GM12864 (cell line): ENCODE measurements around the gene USP21.
A peak's percentile ranks its signal among the peaks of the same experiment; 100 is the strongest.

Source experiments
- DNase-seq: peaks from one replicate; pipeline ENCODE4 v3.0.0-alpha.2; 2011; ENCODE audit warnings: low read depth
- H3K4me3 ChIP-seq: 2 replicates; pipeline ENCODE4 v1.5.1; 2011; ENCODE audit warnings: mild to moderate bottlenecking, low read depth, low read length, control low read depth
- TF ChIP-seq, protein P1 (sequence below): IDR thresholded peaks from 2 replicates; pipeline ENCODE4 v1.5.1; 2011; ENCODE audit warnings: low read depth, mild to moderate bottlenecking, moderate library complexity, low read length, control low read depth, inconsistent platforms; ENCODE audit errors: missing control alignments

Gene USP21

DNA sequence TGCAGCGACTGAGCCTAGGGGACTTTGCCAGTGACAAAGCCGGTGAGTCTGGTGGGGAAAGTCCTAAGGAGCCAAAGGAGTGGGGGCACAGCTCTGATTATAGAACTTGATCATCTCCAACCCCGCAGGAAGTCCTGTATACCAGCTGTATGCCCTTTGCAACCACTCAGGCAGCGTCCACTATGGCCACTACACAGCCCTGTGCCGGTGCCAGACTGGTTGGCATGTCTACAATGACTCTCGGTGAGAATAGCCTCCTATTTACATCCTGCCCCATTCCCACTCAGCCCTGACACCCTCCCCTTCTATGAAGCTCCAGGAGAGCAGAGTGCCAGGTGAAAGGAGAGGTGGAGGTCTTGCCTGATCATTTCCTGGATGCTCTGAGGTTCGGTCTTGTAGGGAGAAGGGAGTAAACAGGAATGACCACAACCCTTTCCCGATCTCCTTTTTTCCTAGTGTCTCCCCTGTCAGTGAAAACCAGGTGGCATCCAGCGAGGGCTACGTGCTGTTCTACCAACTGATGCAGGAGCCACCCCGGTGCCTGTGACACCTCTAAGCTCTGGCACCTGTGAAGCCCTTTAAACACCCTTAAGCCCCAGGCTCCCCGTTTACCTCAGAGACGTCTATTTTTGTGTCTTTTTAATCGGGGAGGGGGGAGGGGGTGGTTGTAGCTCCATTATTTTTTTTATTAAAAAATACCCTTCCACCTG lies 5.8 kb downstream of the USP21 start:
- TF ChIP-seq, protein P1, sequence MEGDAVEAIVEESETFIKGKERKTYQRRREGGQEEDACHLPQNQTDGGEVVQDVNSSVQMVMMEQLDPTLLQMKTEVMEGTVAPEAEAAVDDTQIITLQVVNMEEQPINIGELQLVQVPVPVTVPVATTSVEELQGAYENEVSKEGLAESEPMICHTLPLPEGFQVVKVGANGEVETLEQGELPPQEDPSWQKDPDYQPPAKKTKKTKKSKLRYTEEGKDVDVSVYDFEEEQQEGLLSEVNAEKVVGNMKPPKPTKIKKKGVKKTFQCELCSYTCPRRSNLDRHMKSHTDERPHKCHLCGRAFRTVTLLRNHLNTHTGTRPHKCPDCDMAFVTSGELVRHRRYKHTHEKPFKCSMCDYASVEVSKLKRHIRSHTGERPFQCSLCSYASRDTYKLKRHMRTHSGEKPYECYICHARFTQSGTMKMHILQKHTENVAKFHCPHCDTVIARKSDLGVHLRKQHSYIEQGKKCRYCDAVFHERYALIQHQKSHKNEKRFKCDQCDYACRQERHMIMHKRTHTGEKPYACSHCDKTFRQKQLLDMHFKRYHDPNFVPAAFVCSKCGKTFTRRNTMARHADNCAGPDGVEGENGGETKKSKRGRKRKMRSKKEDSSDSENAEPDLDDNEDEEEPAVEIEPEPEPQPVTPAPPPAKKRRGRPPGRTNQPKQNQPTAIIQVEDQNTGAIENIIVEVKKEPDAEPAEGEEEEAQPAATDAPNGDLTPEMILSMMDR, result no peak
- H3K4me3 ChIP-seq, result no peak overlapping the region; the same call in 1 of the 2 replicates
- DNase-seq, result no peak

DNA sequence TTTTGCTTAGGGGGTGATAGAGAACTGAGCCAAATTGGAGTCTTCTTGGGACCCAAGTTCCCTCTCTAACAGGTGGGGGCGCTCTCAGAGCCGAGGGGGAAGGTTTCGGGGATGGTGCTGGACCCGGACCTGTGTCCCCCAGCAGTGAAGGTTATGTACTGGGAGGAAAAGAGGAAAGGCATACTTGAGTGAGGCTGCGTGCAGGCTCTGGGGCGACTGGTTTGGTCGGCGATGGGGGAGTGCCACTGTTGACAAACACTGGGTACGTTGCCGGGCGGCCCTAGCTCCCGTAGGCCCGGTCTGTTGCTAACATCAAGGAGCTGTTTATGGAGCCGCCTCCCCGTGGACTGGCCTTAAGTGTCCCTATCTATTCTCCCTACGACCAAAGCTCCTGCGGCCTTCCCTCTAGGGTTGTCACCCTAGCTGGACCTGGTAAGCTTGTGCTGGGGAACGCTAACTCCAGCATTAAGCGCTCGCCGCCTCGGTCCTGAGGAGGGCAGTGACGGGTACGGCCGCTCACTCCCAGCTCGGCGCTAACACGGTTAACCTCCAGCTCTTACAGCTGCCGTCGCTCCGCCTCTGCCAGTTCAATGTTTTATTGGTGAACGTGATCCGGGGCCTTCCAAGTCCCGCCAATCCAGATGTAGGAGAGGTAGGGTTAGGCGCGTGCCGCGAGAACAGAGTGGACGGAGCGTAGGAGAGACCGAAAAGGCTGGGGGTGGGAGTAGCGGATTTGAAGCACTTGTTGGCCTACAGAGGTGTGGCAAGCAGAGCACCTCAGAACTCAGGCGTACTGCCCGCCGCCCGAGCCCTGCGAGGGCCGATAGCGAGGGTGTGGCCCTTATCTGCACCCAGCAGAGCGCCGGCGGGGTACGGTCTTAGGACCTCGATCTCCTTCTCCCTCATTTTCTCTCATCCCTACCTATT lies 6.7 kb downstream of the USP21 start, which contains the start of gene PPOX:
PPOX (plus strand) TSS at position 685 of the 927 bp plus-strand sequence. CDS start 422 bp downstream, outside the sequence.
- DNase-seq, result peak; percentile 97
- TF ChIP-seq, protein P1, result peak; percentile 66
- peak within 1 kb of the TSS; percentile 68 for H3K4me3 ChIP-seq

DNA sequence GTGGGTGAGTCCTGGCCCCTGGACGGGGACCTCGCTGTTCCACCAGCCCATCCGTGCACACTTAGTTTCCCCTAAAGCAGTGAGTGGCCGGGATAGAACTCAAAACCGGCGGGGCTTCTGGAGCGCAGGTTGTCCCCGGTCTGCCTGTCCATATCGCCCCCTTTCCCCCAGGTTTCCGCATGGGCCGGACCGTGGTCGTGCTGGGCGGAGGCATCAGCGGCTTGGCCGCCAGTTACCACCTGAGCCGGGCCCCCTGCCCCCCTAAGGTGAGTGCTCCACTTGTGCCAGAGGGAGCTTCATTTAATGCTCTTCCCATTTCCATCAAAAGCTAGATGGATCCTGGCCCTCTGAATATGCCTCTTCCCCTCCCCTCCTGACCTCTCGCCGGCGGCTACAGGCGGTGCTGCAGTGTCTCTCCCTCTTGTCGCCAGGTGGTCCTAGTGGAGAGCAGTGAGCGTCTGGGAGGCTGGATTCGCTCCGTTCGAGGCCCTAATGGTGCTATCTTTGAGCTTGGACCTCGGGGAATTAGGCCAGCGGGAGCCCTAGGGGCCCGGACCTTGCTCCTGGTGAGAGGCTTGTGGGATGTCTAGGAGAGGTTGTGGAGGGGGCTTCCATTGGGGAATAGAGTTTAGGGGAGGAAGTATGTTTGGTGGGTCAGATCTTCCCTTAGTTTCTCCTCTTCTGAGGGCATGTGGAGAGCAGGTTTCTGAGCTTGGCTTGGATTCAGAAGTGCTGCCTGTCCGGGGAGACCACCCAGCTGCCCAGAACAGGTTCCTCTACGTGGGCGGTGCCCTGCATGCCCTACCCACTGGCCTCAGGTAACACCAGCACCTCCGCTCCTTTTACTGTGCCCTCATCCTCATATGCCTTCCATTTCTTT lies 7.6 kb downstream of the USP21 start:
- peak overlapping the region; percentile 68 for H3K4me3 ChIP-seq
- TF ChIP-seq, protein P1, result no peak
- DNase-seq, result no peak

DNA sequence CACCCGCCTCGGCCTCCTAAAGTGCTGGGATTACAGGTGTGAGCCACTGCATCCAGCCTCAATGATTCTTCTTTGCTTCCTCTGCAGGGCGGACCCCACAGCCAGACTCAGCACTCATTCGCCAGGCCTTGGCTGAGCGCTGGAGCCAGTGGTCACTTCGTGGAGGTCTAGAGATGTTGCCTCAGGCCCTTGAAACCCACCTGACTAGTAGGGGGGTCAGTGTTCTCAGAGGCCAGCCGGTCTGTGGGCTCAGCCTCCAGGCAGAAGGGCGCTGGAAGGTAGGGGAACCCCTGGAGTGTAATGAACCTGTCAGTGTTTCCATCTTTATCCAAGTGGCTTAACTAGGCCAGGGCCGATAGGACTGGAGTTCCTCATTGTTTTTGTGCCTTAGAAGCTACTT lies 9.6 kb downstream of the USP21 start:
- no peak for DNase-seq
- TF ChIP-seq, protein P1, result no peak

DNA sequence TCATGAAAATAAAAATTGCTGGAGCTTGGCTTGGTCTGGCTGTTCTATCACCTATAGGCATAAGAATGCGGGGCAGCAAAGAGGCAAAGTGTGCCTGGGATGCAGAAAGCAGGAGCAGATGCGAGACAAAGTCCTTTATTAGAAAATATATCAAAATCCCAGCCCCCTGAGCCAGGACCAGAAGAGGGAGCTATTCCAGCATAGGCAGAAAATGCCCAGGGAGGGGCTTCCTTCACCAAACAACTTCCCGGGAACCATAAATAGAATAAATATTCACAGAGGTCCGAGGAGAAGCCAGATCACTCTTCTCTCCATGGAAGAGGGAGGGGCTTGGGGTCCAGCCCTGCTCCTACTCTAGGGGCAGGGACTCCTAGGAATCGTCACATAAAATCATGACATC lies 11.9 kb downstream of the USP21 start:
- DNase-seq, result no peak
- no peak overlapping the region for H3K4me3 ChIP-seq
- TF ChIP-seq, protein P1, result no peak

More for the DNA sequence above, 9.6 kb downstream of the USP21 start:
- no peak overlapping the region for H3K4me3 ChIP-seq

DNA sequence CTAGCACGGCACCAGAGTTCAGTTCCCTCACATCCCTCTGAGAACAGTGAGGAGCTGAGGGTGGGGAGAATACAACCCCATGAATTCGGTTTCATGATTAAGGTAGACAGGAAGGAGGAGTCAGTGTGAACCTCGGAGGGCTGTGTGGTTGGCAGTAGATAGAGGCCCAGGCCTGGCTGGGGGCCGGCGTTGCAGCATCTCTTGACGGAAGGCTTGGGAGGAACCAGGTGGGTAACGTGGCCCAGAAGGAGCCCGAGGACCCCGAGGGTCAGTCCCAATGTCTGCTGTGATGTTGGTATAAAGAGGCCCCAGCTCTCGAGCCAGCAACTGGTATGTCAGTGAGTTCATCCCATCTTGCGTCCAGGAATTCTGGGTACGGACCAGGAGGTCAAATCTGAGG lies 12.4 kb downstream of the USP21 start:
- DNase-seq, result no peak
- no peak overlapping the region for H3K4me3 ChIP-seq
- TF ChIP-seq, protein P1, result no peak
